ENCODE data around the gene CNOT1.
A peak's percentile ranks its signal among the peaks of the same experiment; 100 is the strongest.

CNOT1 gene

DNA sequence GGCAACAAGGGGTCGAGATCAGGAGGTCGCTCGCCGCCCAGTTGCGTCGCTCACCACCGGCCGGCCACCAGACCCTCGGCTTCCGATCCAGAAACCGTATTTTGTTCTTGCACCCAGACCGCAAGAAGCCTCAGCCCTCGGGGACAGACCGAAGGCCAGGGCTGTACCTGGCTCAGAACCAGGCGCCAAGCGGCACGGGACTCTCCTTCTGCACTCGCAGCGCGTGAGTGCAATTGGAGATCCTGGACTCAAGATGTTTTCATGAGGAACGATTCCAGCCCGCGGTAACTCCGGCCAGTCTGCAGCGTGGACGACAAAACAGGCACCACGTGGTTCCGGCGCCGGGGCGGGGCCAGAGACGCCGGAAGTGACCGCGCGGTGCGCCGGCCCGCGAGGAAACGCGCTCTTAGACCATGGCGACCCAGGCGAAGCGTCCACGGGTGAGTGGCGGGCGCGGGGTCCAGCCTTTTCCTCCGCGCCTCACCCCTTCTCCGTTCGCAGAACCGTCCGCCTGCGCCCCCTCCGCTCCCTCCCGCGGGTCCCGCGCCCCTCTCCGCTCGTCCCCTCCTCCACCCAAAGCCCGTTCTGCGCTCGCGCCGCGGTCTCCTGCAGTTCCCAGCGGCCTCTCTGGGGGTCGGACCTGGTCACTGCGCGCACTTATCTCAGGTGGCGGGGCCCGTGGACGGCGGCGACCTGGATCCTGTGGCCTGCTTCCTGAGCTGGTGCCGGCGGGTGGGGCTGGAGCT, 114.3 kb downstream of the CNOT1 start, which contains the start of gene SETD6 (continued):
- TF ChIP-seq, protein P1, sequence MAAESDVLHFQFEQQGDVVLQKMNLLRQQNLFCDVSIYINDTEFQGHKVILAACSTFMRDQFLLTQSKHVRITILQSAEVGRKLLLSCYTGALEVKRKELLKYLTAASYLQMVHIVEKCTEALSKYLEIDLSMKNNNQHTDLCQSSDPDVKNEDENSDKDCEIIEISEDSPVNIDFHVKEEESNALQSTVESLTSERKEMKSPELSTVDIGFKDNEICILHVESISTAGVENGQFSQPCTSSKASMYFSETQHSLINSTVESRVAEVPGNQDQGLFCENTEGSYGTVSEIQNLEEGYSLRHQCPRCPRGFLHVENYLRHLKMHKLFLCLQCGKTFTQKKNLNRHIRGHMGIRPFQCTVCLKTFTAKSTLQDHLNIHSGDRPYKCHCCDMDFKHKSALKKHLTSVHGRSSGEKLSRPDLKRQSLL (tag by site-specific recombination; IDR thresholded peaks at IDR 0.05): no peak
- peak; percentile 50 for TF ChIP-seq ZNF843 (tag by site-specific recombination; IDR thresholded peaks at IDR 0.05)
- TF ChIP-seq, protein P2, sequence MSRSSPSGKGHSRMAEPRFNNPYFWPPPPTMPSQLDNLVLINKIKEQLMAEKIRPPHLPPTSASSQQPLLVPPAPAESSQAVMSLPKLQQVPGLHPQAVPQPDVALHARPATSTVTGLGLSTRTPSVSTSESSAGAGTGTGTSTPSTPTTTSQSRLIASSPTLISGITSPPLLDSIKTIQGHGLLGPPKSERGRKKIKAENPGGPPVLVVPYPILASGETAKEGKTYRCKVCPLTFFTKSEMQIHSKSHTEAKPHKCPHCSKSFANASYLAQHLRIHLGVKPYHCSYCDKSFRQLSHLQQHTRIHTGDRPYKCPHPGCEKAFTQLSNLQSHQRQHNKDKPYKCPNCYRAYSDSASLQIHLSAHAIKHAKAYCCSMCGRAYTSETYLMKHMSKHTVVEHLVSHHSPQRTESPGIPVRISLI (tag by site-specific recombination; IDR thresholded peaks at IDR 0.05): no peak
- no peak for TF ChIP-seq ZNF510 (tag by site-specific recombination; IDR thresholded peaks at IDR 0.05; ENCODE audit: insufficient replicate concordance)
- peak; percentile 57 for TF ChIP-seq KLF1 (tag by site-specific recombination; IDR thresholded peaks at IDR 0.05)
- no peak for TF ChIP-seq MZF1 (tag by site-specific recombination; IDR thresholded peaks at IDR 0.05; ENCODE audit: borderline replicate concordance)
- no peak for TF ChIP-seq ZNF624 (tag by site-specific recombination; IDR thresholded peaks at IDR 0.05)
- TF ChIP-seq ZFP69B (tag by site-specific recombination; IDR thresholded peaks at IDR 0.05): 0 out of 2 replicates have a peak, but pooled peaks have one; percentile 52
- TF ChIP-seq ZNF292 (tag by site-specific recombination; IDR thresholded peaks at IDR 0.05; ENCODE audit: borderline replicate concordance, low read depth): no peak
- peak; percentile 90 for TF ChIP-seq ZBTB17 (tag by site-specific recombination; IDR thresholded peaks at IDR 0.05)
- TF ChIP-seq ZNF121 (tag by site-specific recombination; IDR thresholded peaks at IDR 0.05): 0 out of 2 replicates have a peak, but pooled peaks have one; percentile 59
- TF ChIP-seq SP2 (tag by site-specific recombination; IDR thresholded peaks at IDR 0.05): peak; percentile 77
- TF ChIP-seq ZFP41 (tag by site-specific recombination; IDR thresholded peaks at IDR 0.05; ENCODE audit: borderline replicate concordance): no peak
- TF ChIP-seq PRDM1 (tag by site-specific recombination; IDR thresholded peaks at IDR 0.05): no peak
- TF ChIP-seq KLF16 (tag by site-specific recombination; IDR thresholded peaks at IDR 0.05): peak; percentile 74
- TF ChIP-seq OVOL3 (tag by site-specific recombination; IDR thresholded peaks at IDR 0.05): peak; percentile 36; the same call in 1 of the 2 replicates
- TF ChIP-seq, protein P3, sequence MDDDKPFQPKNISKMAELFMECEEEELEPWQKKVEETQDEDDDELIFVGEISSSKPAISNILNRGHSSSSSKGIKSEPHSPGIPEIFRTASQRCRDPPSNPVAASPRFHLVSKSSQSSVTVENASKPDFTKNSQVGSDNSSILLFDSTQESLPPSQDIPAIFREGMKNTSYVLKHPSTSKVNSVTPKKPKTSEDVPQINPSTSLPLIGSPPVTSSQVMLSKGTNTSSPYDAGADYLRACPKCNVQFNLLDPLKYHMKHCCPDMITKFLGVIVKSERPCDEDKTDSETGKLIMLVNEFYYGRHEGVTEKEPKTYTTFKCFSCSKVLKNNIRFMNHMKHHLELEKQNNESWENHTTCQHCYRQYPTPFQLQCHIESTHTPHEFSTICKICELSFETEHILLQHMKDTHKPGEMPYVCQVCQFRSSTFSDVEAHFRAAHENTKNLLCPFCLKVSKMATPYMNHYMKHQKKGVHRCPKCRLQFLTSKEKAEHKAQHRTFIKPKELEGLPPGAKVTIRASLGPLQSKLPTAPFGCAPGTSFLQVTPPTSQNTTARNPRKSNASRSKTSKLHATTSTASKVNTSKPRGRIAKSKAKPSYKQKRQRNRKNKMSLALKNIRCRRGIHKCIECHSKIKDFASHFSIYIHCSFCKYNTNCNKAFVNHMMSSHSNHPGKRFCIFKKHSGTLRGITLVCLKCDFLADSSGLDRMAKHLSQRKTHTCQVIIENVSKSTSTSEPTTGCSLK (tag by site-specific recombination; IDR thresholded peaks at IDR 0.05): no peak
- TF ChIP-seq, protein P4, sequence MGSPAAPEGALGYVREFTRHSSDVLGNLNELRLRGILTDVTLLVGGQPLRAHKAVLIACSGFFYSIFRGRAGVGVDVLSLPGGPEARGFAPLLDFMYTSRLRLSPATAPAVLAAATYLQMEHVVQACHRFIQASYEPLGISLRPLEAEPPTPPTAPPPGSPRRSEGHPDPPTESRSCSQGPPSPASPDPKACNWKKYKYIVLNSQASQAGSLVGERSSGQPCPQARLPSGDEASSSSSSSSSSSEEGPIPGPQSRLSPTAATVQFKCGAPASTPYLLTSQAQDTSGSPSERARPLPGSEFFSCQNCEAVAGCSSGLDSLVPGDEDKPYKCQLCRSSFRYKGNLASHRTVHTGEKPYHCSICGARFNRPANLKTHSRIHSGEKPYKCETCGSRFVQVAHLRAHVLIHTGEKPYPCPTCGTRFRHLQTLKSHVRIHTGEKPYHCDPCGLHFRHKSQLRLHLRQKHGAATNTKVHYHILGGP (tag by site-specific recombination; IDR thresholded peaks at IDR 0.05): no peak
- TF ChIP-seq, protein P5, sequence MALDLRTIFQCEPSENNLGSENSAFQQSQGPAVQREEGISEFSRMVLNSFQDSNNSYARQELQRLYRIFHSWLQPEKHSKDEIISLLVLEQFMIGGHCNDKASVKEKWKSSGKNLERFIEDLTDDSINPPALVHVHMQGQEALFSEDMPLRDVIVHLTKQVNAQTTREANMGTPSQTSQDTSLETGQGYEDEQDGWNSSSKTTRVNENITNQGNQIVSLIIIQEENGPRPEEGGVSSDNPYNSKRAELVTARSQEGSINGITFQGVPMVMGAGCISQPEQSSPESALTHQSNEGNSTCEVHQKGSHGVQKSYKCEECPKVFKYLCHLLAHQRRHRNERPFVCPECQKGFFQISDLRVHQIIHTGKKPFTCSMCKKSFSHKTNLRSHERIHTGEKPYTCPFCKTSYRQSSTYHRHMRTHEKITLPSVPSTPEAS (tag by site-specific recombination; IDR thresholded peaks at IDR 0.05): no peak
- peak; percentile 87 for TF ChIP-seq ZFP37 (tag by site-specific recombination; IDR thresholded peaks at IDR 0.05)
- peak; percentile 60; the same call in 1 of the 2 replicates for TF ChIP-seq SP3 (tag by site-specific recombination; IDR thresholded peaks at IDR 0.05)
- TF ChIP-seq ZBTB8A (tag by site-specific recombination; IDR thresholded peaks at IDR 0.05): 0 out of 2 replicates have a peak, but pooled peaks have one; percentile 33
- TF ChIP-seq, protein P6, sequence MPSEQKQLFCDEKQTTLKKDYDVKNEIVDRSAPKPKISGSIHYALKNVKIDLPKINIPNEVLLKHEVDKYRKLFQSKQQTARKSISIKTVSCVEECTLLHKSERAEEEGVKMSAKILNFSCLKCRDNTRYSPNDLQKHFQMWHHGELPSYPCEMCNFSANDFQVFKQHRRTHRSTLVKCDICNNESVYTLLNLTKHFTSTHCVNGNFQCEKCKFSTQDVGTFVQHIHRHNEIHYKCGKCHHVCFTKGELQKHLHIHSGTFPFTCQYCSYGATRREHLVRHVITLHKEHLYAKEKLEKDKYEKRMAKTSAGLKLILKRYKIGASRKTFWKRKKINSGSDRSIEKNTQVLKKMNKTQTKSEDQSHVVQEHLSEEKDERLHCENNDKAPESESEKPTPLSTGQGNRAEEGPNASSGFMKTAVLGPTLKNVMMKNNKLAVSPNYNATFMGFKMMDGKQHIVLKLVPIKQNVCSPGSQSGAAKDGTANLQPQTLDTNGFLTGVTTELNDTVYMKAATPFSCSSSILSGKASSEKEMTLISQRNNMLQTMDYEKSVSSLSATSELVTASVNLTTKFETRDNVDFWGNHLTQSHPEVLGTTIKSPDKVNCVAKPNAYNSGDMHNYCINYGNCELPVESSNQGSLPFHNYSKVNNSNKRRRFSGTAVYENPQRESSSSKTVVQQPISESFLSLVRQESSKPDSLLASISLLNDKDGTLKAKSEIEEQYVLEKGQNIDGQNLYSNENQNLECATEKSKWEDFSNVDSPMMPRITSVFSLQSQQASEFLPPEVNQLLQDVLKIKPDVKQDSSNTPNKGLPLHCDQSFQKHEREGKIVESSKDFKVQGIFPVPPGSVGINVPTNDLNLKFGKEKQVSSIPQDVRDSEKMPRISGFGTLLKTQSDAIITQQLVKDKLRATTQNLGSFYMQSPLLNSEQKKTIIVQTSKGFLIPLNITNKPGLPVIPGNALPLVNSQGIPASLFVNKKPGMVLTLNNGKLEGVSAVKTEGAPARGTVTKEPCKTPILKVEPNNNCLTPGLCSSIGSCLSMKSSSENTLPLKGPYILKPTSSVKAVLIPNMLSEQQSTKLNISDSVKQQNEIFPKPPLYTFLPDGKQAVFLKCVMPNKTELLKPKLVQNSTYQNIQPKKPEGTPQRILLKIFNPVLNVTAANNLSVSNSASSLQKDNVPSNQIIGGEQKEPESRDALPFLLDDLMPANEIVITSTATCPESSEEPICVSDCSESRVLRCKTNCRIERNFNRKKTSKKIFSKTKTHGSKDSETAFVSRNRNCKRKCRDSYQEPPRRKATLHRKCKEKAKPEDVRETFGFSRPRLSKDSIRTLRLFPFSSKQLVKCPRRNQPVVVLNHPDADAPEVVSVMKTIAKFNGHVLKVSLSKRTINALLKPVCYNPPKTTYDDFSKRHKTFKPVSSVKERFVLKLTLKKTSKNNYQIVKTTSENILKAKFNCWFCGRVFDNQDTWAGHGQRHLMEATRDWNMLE (tag by site-specific recombination; conservative IDR thresholded peaks at IDR 0.05; ENCODE audit: low read depth): 0 out of 2 replicates have a peak, but pooled peaks have one; percentile 32
- peak; percentile 41; the same call in 1 of the 2 replicates for TF ChIP-seq KLF7 (tag by site-specific recombination; IDR thresholded peaks at IDR 0.05; ENCODE audit: borderline replicate concordance)
- TF ChIP-seq, protein P7, sequence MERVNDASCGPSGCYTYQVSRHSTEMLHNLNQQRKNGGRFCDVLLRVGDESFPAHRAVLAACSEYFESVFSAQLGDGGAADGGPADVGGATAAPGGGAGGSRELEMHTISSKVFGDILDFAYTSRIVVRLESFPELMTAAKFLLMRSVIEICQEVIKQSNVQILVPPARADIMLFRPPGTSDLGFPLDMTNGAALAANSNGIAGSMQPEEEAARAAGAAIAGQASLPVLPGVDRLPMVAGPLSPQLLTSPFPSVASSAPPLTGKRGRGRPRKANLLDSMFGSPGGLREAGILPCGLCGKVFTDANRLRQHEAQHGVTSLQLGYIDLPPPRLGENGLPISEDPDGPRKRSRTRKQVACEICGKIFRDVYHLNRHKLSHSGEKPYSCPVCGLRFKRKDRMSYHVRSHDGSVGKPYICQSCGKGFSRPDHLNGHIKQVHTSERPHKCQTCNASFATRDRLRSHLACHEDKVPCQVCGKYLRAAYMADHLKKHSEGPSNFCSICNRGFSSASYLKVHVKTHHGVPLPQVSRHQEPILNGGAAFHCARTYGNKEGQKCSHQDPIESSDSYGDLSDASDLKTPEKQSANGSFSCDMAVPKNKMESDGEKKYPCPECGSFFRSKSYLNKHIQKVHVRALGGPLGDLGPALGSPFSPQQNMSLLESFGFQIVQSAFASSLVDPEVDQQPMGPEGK (tag by site-specific recombination; IDR thresholded peaks at IDR 0.05): peak; percentile 75
